IPS-NIHi7 (cell line): Measurements from ENCODE around the gene OR9I1.

Experiments
- DNase-seq: peaks from one replicate; pipeline ENCODE4 v3.0.0; 2012; ENCODE audit warnings: mixed read lengths; ENCODE audit errors: extremely low spot score

Gene OR9I1

GRCh38 chr11:58125469-58125868 is at the start of gene OR9I1:
OR9I1 (minus strand) TSS chr11:58125530; CDS start chr11:58119444, 6,086 bp downstream.
- DNase-seq = peak; percentile 35

GRCh38 chr11:58165504-58166106 is 40.3 kb upstream of the OR9I1 start:
- DNase-seq = no peak

GRCh38 chr11:58164990-58165389 is 39.7 kb upstream of the OR9I1 start:
- DNase-seq = no peak

- DNase-seq = no peak
Measured at GRCh38 chr11:58164389-58164788, 39.1 kb upstream of the OR9I1 start.

GRCh38 chr11:58152781-58153180 is 27.5 kb upstream of the OR9I1 start:
- no peak for DNase-seq

- no peak for DNase-seq
Measured at GRCh38 chr11:58142761-58143160, 17.4 kb upstream of the OR9I1 start.

- no peak for DNase-seq
Measured at GRCh38 chr11:58135171-58135570, 9.8 kb upstream of the OR9I1 start.

GRCh38 chr11:58134151-58134550 is 8.8 kb upstream of the OR9I1 start:
- DNase-seq = peak; percentile 16

GRCh38 chr11:58133309-58134076 is 8.2 kb upstream of the OR9I1 start:
- DNase-seq = peak; percentile 26

GRCh38 chr11:58127350-58127749 is 2.0 kb upstream of the OR9I1 start:
- no peak for DNase-seq

GRCh38 chr11:58121096-58121495 is 4.2 kb downstream of the OR9I1 start:
- DNase-seq = no peak

- no peak for DNase-seq
Measured at GRCh38 chr11:58097437-58097836, 27.9 kb downstream of the OR9I1 start.

GRCh38 chr11:58086528-58086927 is 38.8 kb downstream of the OR9I1 start:
- DNase-seq = no peak

- DNase-seq = no peak
Measured at GRCh38 chr11:58075781-58076180, 49.5 kb downstream of the OR9I1 start.

- DNase-seq = no peak
Measured at GRCh38 chr11:58070585-58070984, 54.7 kb downstream of the OR9I1 start.

GRCh38 chr11:58068655-58069054 is 56.7 kb downstream of the OR9I1 start:
- peak; percentile 28 for DNase-seq

GRCh38 chr11:58067685-58068084 is 57.6 kb downstream of the OR9I1 start:
- peak; percentile 2 for DNase-seq
